ENCODE measurements around the gene CBX6. TPM values are rescaled to one million over a fixed set of nuclear protein-coding genes. Genes with fewer than 3 reads are reported as not detected.
A peak's percentile ranks its signal among the peaks of the same experiment; 100 is the strongest.

The CBX6 gene
- total RNA-seq, 1 experiment from 2014 or later, result 140 TPM

GRCh38 chr22:38826801-38827200 lies 45.2 kb downstream of the CBX6 start:
- no peak for DNase-seq
- intact Hi-C loops (cut with micrococcal nuclease; ENCODE audit: unreplicated experiment), result no loop called here
- BruUV-seq (replicated peaks), result no TSS peak
- H3K36me3 Mint-ChIP-seq (ENCODE audit: insufficient read depth, unreplicated experiment), result no peaks in the 10 kb centered on the region
- H3K27ac Mint-ChIP-seq (ENCODE audit: unreplicated experiment), result no peak overlapping the region
- H3K27me3 Mint-ChIP-seq (ENCODE audit: unreplicated experiment), result peaks cover 45% of the 10 kb centered on the region
- no peak for TF ChIP-seq CTCF (IDR thresholded peaks at IDR 0.05; ENCODE audit: unreplicated experiment)
- H3K9me3 Mint-ChIP-seq (ENCODE audit: low read depth, unreplicated experiment), result no peaks in the 10 kb centered on the region
- CTCF ChIA-PET, result no interaction called here
- no peak overlapping the region for H3K4me3 Mint-ChIP-seq (ENCODE audit: low read depth, unreplicated experiment)
- peaks cover 7% of the 10 kb centered on the region for H3K4me1 Mint-ChIP-seq (ENCODE audit: low read depth, unreplicated experiment)

GRCh38 chr22:38826386-38826785 lies 45.6 kb downstream of the CBX6 start:
- CTCF ChIA-PET, result no interaction called here
- no peak for DNase-seq
- Mint-ChIP-seq H3K4me3 (ENCODE audit: low read depth, unreplicated experiment) (no peak overlapping the region), H3K27ac (ENCODE audit: unreplicated experiment) (no peak overlapping the region), H3K9me3 (ENCODE audit: low read depth, unreplicated experiment) (no peaks in the 10 kb centered on the region), H3K4me1 (ENCODE audit: low read depth, unreplicated experiment) (peaks cover 4% of the 10 kb centered on the region), H3K27me3 (ENCODE audit: unreplicated experiment) (peaks cover 50% of the 10 kb centered on the region), H3K36me3 (ENCODE audit: insufficient read depth, unreplicated experiment) (no peaks in the 10 kb centered on the region)
- no peak for TF ChIP-seq CTCF (IDR thresholded peaks at IDR 0.05; ENCODE audit: unreplicated experiment)
- intact Hi-C loops (cut with micrococcal nuclease; ENCODE audit: unreplicated experiment), result no loop called here
- BruUV-seq (replicated peaks), result no TSS peak

GRCh38 chr22:38824585-38824984 lies 47.4 kb downstream of the CBX6 start:
- H3K27ac Mint-ChIP-seq (ENCODE audit: unreplicated experiment), result no peak overlapping the region
- no TSS peak for BruUV-seq (replicated peaks)

GRCh38 chr22:38823637-38824036 lies 48.4 kb downstream of the CBX6 start:
- BruUV-seq (replicated peaks), result no TSS peak

More at GRCh38 chr22:38824585-38824984, 47.4 kb downstream of the CBX6 start:
- TF ChIP-seq CTCF (IDR thresholded peaks at IDR 0.05; ENCODE audit: unreplicated experiment), result peak; percentile 47
- intact Hi-C loops (cut with micrococcal nuclease; ENCODE audit: unreplicated experiment), result no loop called here
- Mint-ChIP-seq H3K4me1 (ENCODE audit: low read depth, unreplicated experiment) (no peaks in the 10 kb centered on the region), H3K36me3 (ENCODE audit: insufficient read depth, unreplicated experiment) (no peaks in the 10 kb centered on the region), H3K4me3 (ENCODE audit: low read depth, unreplicated experiment) (no peak overlapping the region), H3K9me3 (ENCODE audit: low read depth, unreplicated experiment) (no peaks in the 10 kb centered on the region), H3K27me3 (ENCODE audit: unreplicated experiment) (peaks cover 68% of the 10 kb centered on the region)
- CTCF ChIA-PET, result no interaction called here
- peak; percentile 76 for DNase-seq

More at GRCh38 chr22:38823637-38824036, 48.4 kb downstream of the CBX6 start:
- intact Hi-C loops (cut with micrococcal nuclease; ENCODE audit: unreplicated experiment), result no loop called here
- Mint-ChIP-seq H3K4me1 (ENCODE audit: low read depth, unreplicated experiment) (no peaks in the 10 kb centered on the region), H3K27ac (ENCODE audit: unreplicated experiment) (no peak overlapping the region), H3K9me3 (ENCODE audit: low read depth, unreplicated experiment) (no peaks in the 10 kb centered on the region), H3K4me3 (ENCODE audit: low read depth, unreplicated experiment) (no peak overlapping the region), H3K27me3 (ENCODE audit: unreplicated experiment) (peaks cover 77% of the 10 kb centered on the region), H3K36me3 (ENCODE audit: insufficient read depth, unreplicated experiment) (no peaks in the 10 kb centered on the region)
- no peak for TF ChIP-seq CTCF (IDR thresholded peaks at IDR 0.05; ENCODE audit: unreplicated experiment)
- CTCF ChIA-PET, result interaction anchor here (0.6 kb wide), 1 partner anchor 687 kb away, joined by 3 read pairs; no protein-coding TSS in a partner anchor
- no peak for DNase-seq
